Measurements from ENCODE around the gene CNNM2.
"Not testable (repeated sequence)": the region's sequence is repeated elsewhere in the genome, so short reads cannot be mapped to it uniquely, and the experiment has no call there.

The CNNM2 gene

GRCh38 chr10:103042129-103042528 lies 124.0 kb downstream of the CNNM2 start:
- DNase-seq = no peak

GRCh38 chr10:103042908-103043307 lies 124.8 kb downstream of the CNNM2 start:
- DNase-seq = no peak

- peak; percentile 35 for DNase-seq
These were observed 126.9 kb downstream of the CNNM2 start for GRCh38 chr10:103044942-103045489.

- DNase-seq = no peak
These were observed 127.9 kb downstream of the CNNM2 start for GRCh38 chr10:103045961-103046360.

- no peak for DNase-seq
These were observed 129.3 kb downstream of the CNNM2 start for GRCh38 chr10:103047381-103047780.

- DNase-seq = no peak
These were observed 131.1 kb downstream of the CNNM2 start for GRCh38 chr10:103049237-103049636.

- DNase-seq = peak; percentile 50
These were observed 135.8 kb downstream of the CNNM2 start for GRCh38 chr10:103053659-103054581.

- no peak for DNase-seq
These were observed 136.5 kb downstream of the CNNM2 start for GRCh38 chr10:103054621-103055020.

- DNase-seq = no peak
These were observed 137.0 kb downstream of the CNNM2 start for GRCh38 chr10:103055105-103055504.

GRCh38 chr10:103058034-103058433 lies 139.9 kb downstream of the CNNM2 start:
- DNase-seq = no peak

- no peak for DNase-seq
These were observed 142.5 kb downstream of the CNNM2 start for GRCh38 chr10:103060575-103060974.

- no peak for DNase-seq
These were observed 144.9 kb downstream of the CNNM2 start for GRCh38 chr10:103062854-103063590.

GRCh38 chr10:103064956-103065355 lies 146.9 kb downstream of the CNNM2 start:
- DNase-seq = no peak

GRCh38 chr10:103066141-103067098 lies 148.3 kb downstream of the CNNM2 start:
- DNase-seq = no peak

- not testable (repeated sequence) for DNase-seq
These were observed 149.0 kb downstream of the CNNM2 start for GRCh38 chr10:103067099-103067477.

- DNase-seq = no peak
These were observed 149.4 kb downstream of the CNNM2 start for GRCh38 chr10:103067484-103067883.

- no peak for DNase-seq
These were observed 149.9 kb downstream of the CNNM2 start for GRCh38 chr10:103067956-103068355.

- DNase-seq = peak; percentile 80
These were observed 151.6 kb downstream of the CNNM2 start for GRCh38 chr10:103069453-103070331.

GRCh38 chr10:103072276-103072675 lies 154.2 kb downstream of the CNNM2 start:
- no peak for DNase-seq

GRCh38 chr10:103072891-103073290 lies 154.8 kb downstream of the CNNM2 start:
- no peak for DNase-seq

GRCh38 chr10:103077020-103077419 lies 158.9 kb downstream of the CNNM2 start:
- no peak for DNase-seq

All from eye (tissue), 1 donor.